ENCODE data around the gene RNU6-1.

DNA sequence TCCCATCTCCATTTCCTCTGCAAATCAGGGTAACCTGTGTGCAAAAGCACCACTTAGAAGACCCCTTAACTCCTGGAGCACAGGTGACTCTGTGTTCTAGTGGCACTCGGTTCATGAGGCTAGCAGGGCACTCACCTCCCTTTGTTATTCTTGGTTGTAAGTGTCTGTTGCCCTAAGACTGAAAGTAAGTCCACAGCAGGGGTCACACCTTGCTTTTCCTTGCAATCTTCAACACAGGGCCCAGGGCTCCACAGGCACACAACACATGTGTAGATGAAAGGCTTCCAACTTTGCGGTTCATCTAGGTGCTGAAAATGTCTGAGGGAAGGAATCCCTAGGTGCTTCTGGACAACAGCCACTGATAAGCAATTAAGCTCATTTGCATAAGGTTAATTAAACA, 2.9 kb downstream of the RNU6-1 start:
- TF ChIP-seq, protein P1, sequence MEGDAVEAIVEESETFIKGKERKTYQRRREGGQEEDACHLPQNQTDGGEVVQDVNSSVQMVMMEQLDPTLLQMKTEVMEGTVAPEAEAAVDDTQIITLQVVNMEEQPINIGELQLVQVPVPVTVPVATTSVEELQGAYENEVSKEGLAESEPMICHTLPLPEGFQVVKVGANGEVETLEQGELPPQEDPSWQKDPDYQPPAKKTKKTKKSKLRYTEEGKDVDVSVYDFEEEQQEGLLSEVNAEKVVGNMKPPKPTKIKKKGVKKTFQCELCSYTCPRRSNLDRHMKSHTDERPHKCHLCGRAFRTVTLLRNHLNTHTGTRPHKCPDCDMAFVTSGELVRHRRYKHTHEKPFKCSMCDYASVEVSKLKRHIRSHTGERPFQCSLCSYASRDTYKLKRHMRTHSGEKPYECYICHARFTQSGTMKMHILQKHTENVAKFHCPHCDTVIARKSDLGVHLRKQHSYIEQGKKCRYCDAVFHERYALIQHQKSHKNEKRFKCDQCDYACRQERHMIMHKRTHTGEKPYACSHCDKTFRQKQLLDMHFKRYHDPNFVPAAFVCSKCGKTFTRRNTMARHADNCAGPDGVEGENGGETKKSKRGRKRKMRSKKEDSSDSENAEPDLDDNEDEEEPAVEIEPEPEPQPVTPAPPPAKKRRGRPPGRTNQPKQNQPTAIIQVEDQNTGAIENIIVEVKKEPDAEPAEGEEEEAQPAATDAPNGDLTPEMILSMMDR (IDR thresholded peaks at IDR 0.05; ENCODE audit: low read length), result no peak
- TF ChIP-seq EZH2 (IDR thresholded peaks at IDR 0.05; ENCODE audit: borderline replicate concordance, low read length), result no peak

Data from OCI-LY1 (cell line).